Stimulated activated CD4-positive, alpha-beta T cell treated with anti-CD3 and anti-CD28 coated beads, Interleukin-15, amount 100 ng/mL, for 48 hours (primary cell): ENCODE data around the gene PTPRD.

Source experiments
- DNase-seq, 2 donors: peaks; one replicate each; pipeline ENCODE4 v3.0.0-alpha.2; 2020; ENCODE audit warnings: low read depth in 2 of 2

Gene PTPRD

GRCh38 chr9:10173561-10173960 is 439.2 kb downstream of the PTPRD start:
- no peak for DNase-seq

DNA sequence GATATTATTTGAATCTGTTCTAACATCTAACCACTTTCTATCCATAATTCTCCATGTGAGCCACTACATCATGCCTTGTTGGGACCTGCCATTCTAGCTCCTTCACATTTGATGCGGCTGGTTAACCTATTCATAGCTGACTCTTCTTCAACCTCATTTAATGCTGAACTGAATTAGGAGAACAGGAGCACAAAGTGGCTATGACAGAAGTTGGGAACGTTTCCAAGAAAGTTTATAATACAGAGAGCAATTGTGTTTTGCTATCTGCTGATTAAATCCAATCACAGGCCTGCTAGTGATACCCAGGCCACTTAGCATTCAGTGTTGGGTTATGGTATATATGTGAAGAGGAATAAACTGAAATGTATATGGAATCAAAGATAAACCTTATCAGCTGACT is 440.3 kb downstream of the PTPRD start:
- DNase-seq: no peak

- no peak for DNase-seq
These were observed 444.6 kb downstream of the PTPRD start for GRCh38 chr9:10168241-10168640.

DNA sequence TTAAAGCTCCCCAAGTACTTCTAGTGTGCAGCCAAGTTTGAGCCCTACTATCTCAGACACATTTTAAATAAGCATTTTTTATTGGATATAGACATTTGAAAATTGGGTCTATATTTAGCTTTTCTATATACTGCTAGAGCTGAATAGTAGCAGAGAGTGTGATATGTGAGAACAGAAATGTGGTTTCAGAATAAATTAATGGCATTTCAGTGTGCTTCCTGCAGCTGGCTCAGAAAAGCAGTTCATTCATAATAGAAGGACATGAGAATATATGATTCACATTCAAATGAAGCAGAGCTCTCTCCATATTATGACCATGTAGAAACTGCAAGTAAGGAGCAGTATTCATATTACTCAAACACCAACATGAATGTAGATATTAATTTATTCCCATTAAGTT is 464.0 kb downstream of the PTPRD start:
- DNase-seq: no peak

GRCh38 chr9:10146517-10147331 is 466.1 kb downstream of the PTPRD start:
- no peak for DNase-seq

DNA sequence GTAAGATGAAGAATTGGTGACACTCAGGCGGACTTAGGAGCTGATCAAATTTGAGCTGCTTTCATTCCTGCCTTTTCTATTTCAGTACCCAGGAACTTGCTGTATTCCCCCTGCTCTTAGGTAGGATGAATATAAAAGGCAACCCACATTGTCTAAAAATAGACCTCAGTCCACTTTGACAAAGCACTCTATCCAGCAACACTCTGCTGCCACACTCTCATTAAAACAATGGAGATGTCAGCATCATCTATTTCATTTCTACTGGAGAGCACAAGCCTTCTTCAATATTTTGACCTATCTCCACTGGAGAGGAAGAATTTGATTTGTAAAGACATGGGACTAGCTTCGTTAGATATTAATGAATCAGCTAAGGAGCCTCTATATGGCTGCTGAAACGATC is 468.4 kb downstream of the PTPRD start:
- no peak for DNase-seq

DNA sequence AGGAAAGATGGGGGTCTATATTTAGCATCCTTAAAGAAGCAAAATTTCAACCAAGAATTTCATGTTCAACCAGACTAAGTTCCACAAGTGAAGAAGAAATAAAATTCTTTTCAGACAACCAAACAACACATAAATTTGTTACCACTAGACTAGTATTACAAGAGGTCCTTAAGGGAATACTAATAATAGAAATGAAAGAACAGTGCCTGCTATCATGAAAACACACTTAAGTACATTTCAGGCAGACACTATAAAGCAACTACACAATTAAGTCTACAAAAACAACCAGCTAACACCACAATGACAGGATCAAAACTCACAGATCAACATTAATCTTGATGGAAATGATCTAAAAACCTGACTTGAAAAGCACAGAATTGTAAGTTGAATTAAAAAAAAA is 477.2 kb downstream of the PTPRD start:
- DNase-seq: no peak

DNA sequence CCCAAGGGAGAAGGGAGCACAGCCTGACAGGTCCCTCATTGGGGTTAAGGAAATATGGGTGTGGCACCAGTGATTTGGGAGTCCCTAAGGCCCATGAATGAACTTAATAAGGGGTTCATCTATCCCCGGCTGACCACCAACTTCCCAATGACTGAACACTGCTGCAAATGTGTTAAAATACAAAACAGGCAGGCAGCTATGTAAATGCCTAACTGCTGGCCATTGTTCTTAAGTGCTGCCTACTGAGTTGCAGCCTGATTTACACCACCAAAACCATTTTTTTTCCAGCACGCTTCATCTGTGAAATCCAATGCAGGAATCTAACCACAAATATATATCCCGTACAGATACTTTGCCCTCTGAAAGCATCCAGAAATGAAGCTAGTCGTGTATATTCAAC is 478.5 kb downstream of the PTPRD start:
- DNase-seq: no peak

- no peak for DNase-seq
These were observed 482.6 kb downstream of the PTPRD start for GRCh38 chr9:10130061-10130675.

DNA sequence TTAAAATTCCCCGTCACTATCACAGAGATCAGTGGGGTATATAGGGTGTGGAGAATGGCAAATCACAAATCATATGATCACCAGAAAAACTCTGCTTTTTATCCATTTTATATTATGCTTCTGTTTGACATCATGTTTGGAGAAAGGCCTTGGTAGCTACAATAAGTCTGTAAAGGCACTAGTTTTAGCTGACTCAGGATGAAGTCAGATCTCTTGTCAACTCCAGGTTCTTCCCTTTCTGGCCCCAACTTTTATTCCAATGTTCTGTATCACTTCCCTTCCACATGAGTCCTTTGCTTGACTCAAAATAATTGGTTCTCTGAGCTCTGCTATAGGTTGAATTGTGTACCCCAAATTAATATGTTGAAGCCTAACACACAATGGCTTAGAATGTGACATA is 484.9 kb downstream of the PTPRD start:
- DNase-seq: no peak

DNA sequence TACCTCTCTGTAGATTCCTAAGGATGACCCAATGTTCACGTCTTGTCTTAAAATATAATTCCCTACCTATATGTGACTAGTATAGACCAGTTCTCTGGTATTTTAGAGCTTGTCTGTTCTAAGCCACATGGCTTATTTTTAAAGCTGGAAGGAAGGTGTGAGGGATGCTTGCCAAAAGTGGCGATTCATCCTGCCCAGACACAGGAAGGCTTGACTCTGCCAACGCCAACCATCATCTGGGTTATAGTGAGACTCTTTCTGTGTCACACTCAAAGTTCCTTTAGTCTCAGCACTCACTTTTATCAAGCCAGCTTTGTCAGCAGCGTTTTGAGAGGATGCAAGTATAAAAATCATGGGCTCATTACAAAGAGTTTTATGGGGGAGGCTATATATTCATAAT is 500.0 kb downstream of the PTPRD start:
- no peak for DNase-seq

DNA sequence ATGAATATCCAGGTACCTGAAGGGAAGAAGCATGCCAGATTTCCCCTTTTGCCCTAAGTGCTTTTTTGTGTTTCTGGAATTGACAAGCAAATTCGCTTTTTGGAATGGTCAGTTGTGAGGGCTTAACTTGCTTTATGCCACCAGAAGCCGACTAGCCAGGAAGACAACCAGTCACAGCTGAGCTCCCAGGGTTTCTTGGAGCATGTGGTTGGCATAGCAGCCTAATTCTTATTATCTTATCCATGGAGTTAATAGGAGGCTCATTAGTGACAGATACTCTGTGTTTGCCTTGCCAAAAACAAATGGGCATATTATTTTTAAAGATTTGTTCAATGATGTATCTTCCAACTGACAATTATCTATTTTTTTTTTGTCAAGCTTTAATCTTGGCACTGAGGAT is 500.7 kb downstream of the PTPRD start:
- no peak for DNase-seq

DNA sequence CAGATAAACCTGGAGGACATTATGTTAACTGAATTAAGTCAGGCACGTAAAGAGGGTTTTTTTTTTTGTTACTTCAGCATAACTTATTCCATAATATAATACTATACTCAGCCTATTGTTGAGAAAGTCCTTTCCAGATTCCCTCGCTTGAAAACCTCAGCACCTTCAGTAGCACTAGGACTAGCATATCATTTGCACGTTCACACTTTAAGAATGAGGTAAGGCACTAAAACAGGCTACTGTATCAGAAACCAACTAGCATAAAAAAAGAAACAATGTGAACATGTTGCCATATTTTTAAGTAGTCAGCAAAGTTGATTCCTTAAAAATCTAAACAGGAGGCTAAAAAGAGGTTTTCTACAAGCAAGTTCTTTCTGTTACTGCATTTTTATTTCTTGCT is 504.0 kb downstream of the PTPRD start:
- no peak for DNase-seq

DNA sequence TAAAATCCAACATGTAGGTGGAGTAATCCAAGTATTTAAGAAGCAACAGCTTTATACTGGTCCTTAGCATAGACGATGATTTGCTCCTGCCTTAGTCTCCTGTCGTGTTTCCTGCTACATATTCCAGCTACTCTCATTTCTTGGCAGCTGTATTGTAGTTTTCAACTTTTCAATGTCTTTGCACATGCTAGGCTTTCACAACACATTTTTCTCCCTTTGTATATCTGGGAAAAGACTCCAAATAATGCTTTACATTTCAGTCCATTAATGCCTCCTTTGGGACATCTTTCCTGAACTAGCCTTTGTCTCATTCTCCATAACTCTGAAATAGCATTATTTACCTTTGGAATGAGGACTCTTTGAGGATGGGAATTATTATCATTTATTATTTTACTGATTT is 508.0 kb downstream of the PTPRD start:
- DNase-seq: no peak

DNA sequence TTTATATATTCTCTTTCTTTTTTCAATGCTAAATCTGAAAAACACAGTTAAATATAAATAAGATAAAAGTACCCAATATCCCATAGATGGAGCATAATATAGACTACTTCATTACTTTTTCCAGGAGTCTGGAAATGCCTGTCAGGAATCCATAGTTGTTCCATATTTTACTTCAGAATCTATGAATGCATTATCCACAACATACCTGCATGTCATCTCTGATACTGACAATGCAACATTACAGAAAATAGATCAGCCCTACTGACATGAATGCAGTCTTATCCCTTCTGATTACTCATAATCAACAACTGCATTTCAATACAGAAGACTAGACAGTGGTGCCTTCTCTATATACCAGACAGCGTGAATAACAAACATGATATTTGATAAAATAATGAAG is 517.6 kb downstream of the PTPRD start:
- no peak for DNase-seq

GRCh38 chr9:10094563-10094962 is 518.2 kb downstream of the PTPRD start:
- no peak for DNase-seq

- DNase-seq: no peak
These were observed 532.8 kb downstream of the PTPRD start for GRCh38 chr9:10080012-10080411.

DNA sequence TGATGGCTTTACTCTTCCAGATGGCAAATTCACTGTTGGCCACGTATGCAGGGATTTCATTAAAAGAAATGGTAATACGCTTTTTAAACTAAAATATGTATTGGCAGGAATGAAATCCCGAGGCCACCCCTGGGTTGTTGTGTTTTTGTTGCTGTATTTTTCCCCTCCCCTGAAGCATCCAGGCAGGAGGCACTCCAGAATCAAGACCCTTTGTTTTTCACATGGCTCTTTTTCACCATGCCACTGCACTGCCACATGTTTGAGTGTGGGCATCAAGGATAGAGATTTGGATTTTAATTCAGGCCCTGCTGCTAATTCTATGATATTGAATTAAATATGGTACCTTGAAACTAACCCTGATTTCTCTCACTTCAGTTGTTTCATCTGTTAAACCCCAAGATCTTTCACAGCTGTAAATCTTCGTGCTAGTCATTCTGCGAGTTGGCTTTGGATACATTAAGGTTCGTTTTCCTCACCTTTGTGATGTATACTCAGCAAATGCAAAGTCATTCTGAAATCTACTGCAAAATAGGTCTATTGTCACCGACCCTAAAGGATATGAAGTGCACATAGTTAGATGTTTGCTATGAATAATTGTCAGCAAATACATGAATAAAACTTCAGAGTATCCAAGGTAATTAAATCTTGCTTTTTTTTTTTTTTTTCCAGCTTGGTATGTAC is 533.4 kb downstream of the PTPRD start:
- DNase-seq: no peak

GRCh38 chr9:10071579-10071978 is 541.2 kb downstream of the PTPRD start:
- DNase-seq: no peak

GRCh38 chr9:10062629-10063395 is 550.0 kb downstream of the PTPRD start:
- DNase-seq: no peak

DNA sequence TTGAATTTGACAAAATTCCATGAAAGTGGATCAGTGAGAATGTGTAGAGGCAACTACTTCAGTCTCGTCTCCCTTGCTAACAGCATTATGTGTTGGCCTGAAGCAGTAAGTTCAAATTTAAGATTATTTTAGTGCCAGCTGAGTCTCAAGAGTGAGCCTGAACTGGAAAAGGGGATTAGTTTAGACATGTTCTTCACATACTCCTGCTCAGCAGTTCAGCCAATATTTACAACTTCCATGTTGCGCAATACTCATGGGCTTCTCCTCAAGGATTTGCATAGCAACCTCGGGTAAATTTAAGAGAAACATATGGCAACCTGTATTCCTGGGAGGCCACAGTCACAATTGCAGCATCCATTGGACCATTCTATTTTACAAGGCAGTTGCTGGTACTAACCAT is 553.8 kb downstream of the PTPRD start:
- no peak for DNase-seq

DNA sequence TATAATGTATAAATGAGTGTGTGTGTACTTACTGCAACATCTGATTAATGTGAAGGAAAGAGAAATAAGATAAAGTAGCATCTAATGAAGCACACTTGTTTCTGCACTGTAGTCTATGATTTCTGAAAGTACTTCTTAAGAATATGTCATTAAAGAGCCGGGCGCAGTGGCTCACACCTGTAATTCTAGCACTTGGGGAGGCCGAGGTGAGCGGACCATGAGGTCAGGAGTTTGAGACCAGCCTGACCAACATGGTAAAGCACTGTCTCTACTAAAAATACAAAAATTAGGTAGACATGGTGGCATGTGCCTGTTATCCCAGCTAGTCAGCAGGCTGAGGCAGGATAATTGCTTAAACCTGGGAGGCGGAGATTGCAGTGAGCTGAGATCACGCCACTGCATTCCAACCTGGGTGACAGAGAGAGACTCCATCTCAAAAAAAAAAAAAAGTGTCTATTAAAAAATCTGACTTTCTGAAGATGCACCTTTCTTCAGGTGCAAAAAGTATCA is 556.9 kb downstream of the PTPRD start:
- DNase-seq: no peak
